Activated B cell treated with CpG ODN at 0.5 μM for 24 hours (primary cell): ENCODE measurements around the gene ZNF77. TPM values are rescaled to one million over a fixed set of nuclear protein-coding genes. Genes with fewer than 3 reads are reported as not detected.

ENCODE experiments used
- ATAC-seq: fragments of 200-7000 bp; cut with Tn5 transposase; one replicate; pipeline ENCODE4 v1.10.0; 2021; ENCODE audit warnings: low read depth, mild to moderate bottlenecking, moderate library complexity
- CTCF ChIA-PET: fragments of 350-600 bp; sonication (Branson Sonifier 250); formaldehyde crosslinking; loops from one replicate; lab custom pipeline; 2021; ENCODE audit warnings: antibody characterized with exemption; lab: Charles Lee
- POLR2A ChIA-PET: fragments of 350-600 bp; sonication (Branson Sonifier 250); formaldehyde crosslinking; loops from one replicate; lab custom pipeline; 2021; ENCODE audit warnings: antibody characterized with exemption; lab: Charles Lee
- DNase-seq: peaks from one replicate; pipeline ENCODE4 v3.0.0; 2022
- H3K27ac Mint-ChIP-seq: one replicate; pipeline ENCODE4 v1.8.0; 2020; ENCODE audit warnings: mixed read lengths
- H3K27me3 Mint-ChIP-seq: one replicate; pipeline ENCODE4 v1.8.0; 2021; ENCODE audit warnings: mixed read lengths
- H3K36me3 Mint-ChIP-seq: one replicate; pipeline ENCODE4 v1.8.0; 2021; ENCODE audit warnings: low read depth, mixed read lengths
- H3K4me1 Mint-ChIP-seq: one replicate; pipeline ENCODE4 v1.8.0; 2021; ENCODE audit warnings: mixed read lengths
- H3K4me3 Mint-ChIP-seq: one replicate; pipeline ENCODE4 v1.8.0; 2020; ENCODE audit warnings: mild to moderate bottlenecking, mixed read lengths
- H3K9me3 Mint-ChIP-seq: one replicate; pipeline ENCODE4 v1.8.0; 2020; ENCODE audit warnings: mixed read lengths
- intact Hi-C: fragments of 100-400 bp; cut with micrococcal nuclease; formaldehyde crosslinking; loops from one replicate; pipeline ENCODE4 v1.15.1; 2024
- total RNA-seq: library from RNA; stranded (reverse); gene quantifications from 2 replicates; pipeline ENCODE4 v1.2.3, GENCODE V29; 2022
- TF ChIP-seq, protein P1 (sequence below): fragments of 200-600 bp; IDR thresholded peaks from one replicate; pipeline ENCODE4 v1.8.0; 2022; ENCODE audit warnings: antibody characterized with exemption, mild to moderate bottlenecking

Gene ZNF77
- total RNA-seq, 1 donor from 2014 or later, result 6.7 TPM

GRCh38 chr19:2926341-2927031 is 18.3 kb downstream of the ZNF77 start:
- intact Hi-C loops, result no loop called here
- H3K9me3 Mint-ChIP-seq, result peaks cover 8% of the 10 kb centered on the region
- DNase-seq (no peak), ATAC-seq (no peak)
- H3K27ac Mint-ChIP-seq, result no peak overlapping the region
- peaks cover 10% of the 10 kb centered on the region for H3K36me3 Mint-ChIP-seq
- H3K27me3 Mint-ChIP-seq, result no peaks in the 10 kb centered on the region
- TF ChIP-seq, protein P1, sequence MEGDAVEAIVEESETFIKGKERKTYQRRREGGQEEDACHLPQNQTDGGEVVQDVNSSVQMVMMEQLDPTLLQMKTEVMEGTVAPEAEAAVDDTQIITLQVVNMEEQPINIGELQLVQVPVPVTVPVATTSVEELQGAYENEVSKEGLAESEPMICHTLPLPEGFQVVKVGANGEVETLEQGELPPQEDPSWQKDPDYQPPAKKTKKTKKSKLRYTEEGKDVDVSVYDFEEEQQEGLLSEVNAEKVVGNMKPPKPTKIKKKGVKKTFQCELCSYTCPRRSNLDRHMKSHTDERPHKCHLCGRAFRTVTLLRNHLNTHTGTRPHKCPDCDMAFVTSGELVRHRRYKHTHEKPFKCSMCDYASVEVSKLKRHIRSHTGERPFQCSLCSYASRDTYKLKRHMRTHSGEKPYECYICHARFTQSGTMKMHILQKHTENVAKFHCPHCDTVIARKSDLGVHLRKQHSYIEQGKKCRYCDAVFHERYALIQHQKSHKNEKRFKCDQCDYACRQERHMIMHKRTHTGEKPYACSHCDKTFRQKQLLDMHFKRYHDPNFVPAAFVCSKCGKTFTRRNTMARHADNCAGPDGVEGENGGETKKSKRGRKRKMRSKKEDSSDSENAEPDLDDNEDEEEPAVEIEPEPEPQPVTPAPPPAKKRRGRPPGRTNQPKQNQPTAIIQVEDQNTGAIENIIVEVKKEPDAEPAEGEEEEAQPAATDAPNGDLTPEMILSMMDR, result no peak
- no peaks in the 10 kb centered on the region for H3K4me1 Mint-ChIP-seq
- ChIA-PET CTCF (no interaction called here), POLR2A (no interaction called here)
- H3K4me3 Mint-ChIP-seq, result no peak overlapping the region

- no peaks in the 10 kb centered on the region for H3K27me3 Mint-ChIP-seq
- H3K36me3 Mint-ChIP-seq, result peaks cover 10% of the 10 kb centered on the region
- TF ChIP-seq, protein P1, result no peak
- no peaks in the 10 kb centered on the region for H3K4me1 Mint-ChIP-seq
- ChIA-PET CTCF (interaction anchor here (1.5 kb wide), 1 partner anchor 27 kb away, joined by 3 read pairs; no protein-coding TSS in a partner anchor), POLR2A (interaction anchor here (0.6 kb wide), 1 partner anchor 165 kb away, joined by 3 read pairs; no protein-coding TSS in a partner anchor)
- intact Hi-C loops, result no loop called here
- H3K4me3 Mint-ChIP-seq, result no peak overlapping the region
- no peak overlapping the region for H3K27ac Mint-ChIP-seq
- no peaks in the 10 kb centered on the region for H3K9me3 Mint-ChIP-seq
- no peak for ATAC-seq
- DNase-seq, result no peak
Measured at GRCh38 chr19:2923510-2923909, 21.3 kb downstream of the ZNF77 start.

GRCh38 chr19:2922987-2923386 is 21.8 kb downstream of the ZNF77 start:
- ATAC-seq (no peak), DNase-seq (no peak)
- Mint-ChIP-seq H3K4me3 (no peak overlapping the region), H3K27ac (no peak overlapping the region), H3K27me3 (no peaks in the 10 kb centered on the region), H3K36me3 (peaks cover 13% of the 10 kb centered on the region), H3K9me3 (peaks cover 2% of the 10 kb centered on the region), H3K4me1 (no peaks in the 10 kb centered on the region)
- ChIA-PET CTCF (interaction anchor here (1.5 kb wide), 1 partner anchor 27 kb away, joined by 3 read pairs; no protein-coding TSS in a partner anchor), POLR2A (no interaction called here)
- intact Hi-C loops, result no loop called here
- TF ChIP-seq, protein P1, result no peak

- Mint-ChIP-seq H3K27ac (no peak overlapping the region), H3K4me1 (no peaks in the 10 kb centered on the region), H3K36me3 (peaks cover 43% of the 10 kb centered on the region), H3K4me3 (no peak overlapping the region), H3K9me3 (peaks cover 14% of the 10 kb centered on the region), H3K27me3 (no peaks in the 10 kb centered on the region)
- ATAC-seq (no peak), DNase-seq (no peak)
- TF ChIP-seq, protein P1, result no peak
- intact Hi-C loops, result no loop called here
- CTCF ChIA-PET, result no interaction called here
- POLR2A ChIA-PET, result interaction anchor here (0.6 kb wide), 1 partner anchor 9 kb away, joined by 5 read pairs; no protein-coding TSS in a partner anchor
Measured at GRCh38 chr19:2917275-2918184, 27.2 kb downstream of the ZNF77 start.

DNA sequence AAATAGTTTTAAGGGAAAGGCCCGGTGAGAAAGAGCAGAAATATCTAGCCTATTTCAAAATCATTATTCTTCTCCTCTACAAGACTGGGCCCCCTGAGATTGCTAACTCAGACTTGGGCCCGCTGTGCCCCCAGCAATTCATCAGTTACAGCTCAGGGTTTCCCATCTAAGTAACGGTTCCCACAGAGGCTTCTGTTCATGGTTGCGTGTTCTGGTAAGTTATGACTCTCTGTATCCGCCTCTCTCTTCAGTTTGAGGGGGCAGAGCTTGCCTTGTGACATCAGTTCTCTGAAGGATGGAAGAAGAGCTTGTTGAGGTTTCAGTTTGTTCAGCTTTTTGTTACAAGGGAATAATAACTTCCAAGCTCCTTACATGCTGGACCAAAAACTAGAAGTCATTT is 32.5 kb downstream of the ZNF77 start:
- CTCF ChIA-PET, result no interaction called here

More for the DNA sequence above, 32.5 kb downstream of the ZNF77 start:
- Mint-ChIP-seq H3K4me1 (peaks cover 5% of the 10 kb centered on the region), H3K4me3 (no peak overlapping the region), H3K27me3 (no peaks in the 10 kb centered on the region), H3K27ac (no peak overlapping the region), H3K36me3 (peaks cover 28% of the 10 kb centered on the region), H3K9me3 (peaks cover 8% of the 10 kb centered on the region)
- DNase-seq (no peak), ATAC-seq (no peak)
- intact Hi-C loops, result no loop called here
- POLR2A ChIA-PET, result interaction anchor here (0.6 kb wide), 1 partner anchor 202 kb away, joined by 6 read pairs; no protein-coding TSS in a partner anchor
- TF ChIP-seq, protein P1, result no peak
